ENCODE data around the gene STMND1. TPM values are rescaled to one million over a fixed set of nuclear protein-coding genes. Genes with fewer than 3 reads are reported as not detected.
"Not testable (repeated sequence)": the region's sequence is repeated elsewhere in the genome, so short reads cannot be mapped to it uniquely, and the experiment has no call there.

Gene STMND1
- total and polyA plus RNA-seq, 2 of the 4 experiments (the other 2 are of a cell fraction) = not detected

DNA sequence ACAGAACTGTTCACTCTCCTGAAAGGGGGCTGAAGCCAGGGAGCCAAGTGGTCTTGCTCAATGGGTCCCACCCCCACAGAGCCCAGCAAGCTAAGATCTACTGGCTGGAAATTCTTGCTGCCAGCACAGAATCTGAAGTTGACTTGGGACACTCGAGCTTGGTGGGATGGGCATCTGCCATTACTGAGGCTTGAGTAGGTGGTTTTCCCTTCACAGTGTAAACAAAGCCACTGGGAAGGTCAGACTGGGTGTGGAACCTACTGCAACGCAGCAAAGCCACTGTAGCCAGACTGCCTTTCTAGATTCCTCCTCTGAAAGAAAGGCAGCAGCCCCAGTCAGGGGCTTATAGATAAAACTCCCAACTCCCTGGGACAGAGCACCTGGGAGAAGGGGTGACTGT, 28.3 kb upstream of the STMND1 start:
- H3K4me2 ChIP-seq (ENCODE audit: low read depth, low read length); ATAC-seq (ENCODE audit: low read depth); H3K18ac ChIP-seq (ENCODE audit: low read depth, low read length); H2AFZ ChIP-seq (replicated peaks; ENCODE audit: low read length, poor library complexity); H4K20me1 ChIP-seq (ENCODE audit: insufficient read depth, low read length); H2BK120ac ChIP-seq (ENCODE audit: low read depth, low read length); dilution Hi-C loops (cut with HindIII; ENCODE audit: low sequenced_read_pairs, unreplicated experiment); H3K36me3 ChIP-seq (ENCODE audit: control insufficient read depth, insufficient read depth, low read length); POLR2A ChIA-PET (ENCODE audit: unreplicated experiment); H2AK9ac ChIP-seq (replicated peaks; ENCODE audit: low read depth, low read length, poor library complexity); H3K27ac ChIP-seq (ENCODE audit: insufficient read depth, low read length); H3K27me3 ChIP-seq (ENCODE audit: control insufficient read depth, insufficient read depth, low read length); H4K8ac ChIP-seq (ENCODE audit: low read depth in 2 of 2, low read length in 2 of 2); H3K9ac ChIP-seq (ENCODE audit: low read depth, low read length); H2BK15ac ChIP-seq (ENCODE audit: low read depth, low read length); intact Hi-C loops (cut with micrococcal nuclease); H3K14ac ChIP-seq (replicated peaks; ENCODE audit: low read depth, low read length); H3K9me1 ChIP-seq (ENCODE audit: insufficient read depth, low read length); H4K5ac ChIP-seq (ENCODE audit: low read depth, low read length); H2BK20ac ChIP-seq (ENCODE audit: low read depth, low read length); H4K91ac ChIP-seq (ENCODE audit: insufficient read depth, low read depth, low read length); H3K56ac ChIP-seq (ENCODE audit: extremely low read depth, insufficient read depth, low read length); H3K4me1 ChIP-seq (ENCODE audit: control insufficient read depth, insufficient read depth, low read length); H3K4me3 ChIP-seq (ENCODE audit: insufficient read depth, low read depth, low read length); H3K79me1 ChIP-seq (ENCODE audit: low read depth in 1 of 2, low read length in 2 of 2); H3K23ac ChIP-seq (ENCODE audit: low read depth, low read length); H3K9me3 ChIP-seq (ENCODE audit: control insufficient read depth, insufficient read depth, low read length); CTCF ChIA-PET; H3K4ac ChIP-seq (ENCODE audit: low read depth, low read length); DNase-seq; H2AK5ac ChIP-seq (ENCODE audit: low read depth, low read length); H2BK5ac ChIP-seq (ENCODE audit: low read depth, low read length, poor library complexity, severe bottlenecking); in situ Hi-C loops (cut with MboI; ENCODE audit: low sequenced_read_pairs); BruUV-seq (replicated peaks): not testable (repeated sequence)
- no CpG with 5 or more reads among the region's 2 CpGs for WGBS, 2 experiments (ENCODE audit: extremely low coverage in 2 of 2, insufficient read length in 1 of 2)

All from IMR-90 (cell line).